HEK293T (cell line): ENCODE results near the gene INO80E.

Source experiments
- SP1 ChIP-seq: fragments of 450-650 bp; IDR thresholded peaks from 2 replicates; pipeline ENCODE4 v1.6.1; 2017
- SUZ12 ChIP-seq: fragments of 450-650 bp; IDR thresholded peaks from 2 replicates; pipeline ENCODE4 v1.6.1; 2016; ENCODE audit warnings: mild to moderate bottlenecking
- TARDBP ChIP-seq: fragments of 450-650 bp; IDR thresholded peaks from 2 replicates; pipeline ENCODE4 v1.6.1; 2016

DNA sequence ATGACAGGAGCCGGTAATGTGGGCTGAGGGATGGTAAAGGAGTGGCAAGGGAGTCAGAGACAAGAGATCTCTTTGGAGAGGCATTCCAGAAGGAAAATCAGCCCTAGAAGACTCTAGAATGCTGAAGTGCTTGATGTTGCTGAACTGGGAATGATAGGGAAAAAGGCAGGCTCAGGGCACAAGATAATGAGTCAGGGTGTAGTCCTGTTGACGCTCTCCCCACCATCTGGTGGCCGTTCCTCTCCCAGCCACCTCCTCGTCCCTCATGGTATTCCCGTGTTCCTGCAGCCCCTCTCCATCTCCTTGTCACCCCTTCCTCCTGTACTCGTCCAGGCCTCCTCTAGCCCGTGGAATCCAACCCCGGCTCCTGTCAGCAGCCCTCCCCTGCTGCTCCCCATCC, 58.4 kb downstream of the INO80E start:
- TF ChIP-seq SUZ12 (no peak), SP1 (no peak), TARDBP (no peak)
